HG02938 (cell line): ENCODE data around the gene NELFCD.

ENCODE experiments used
- ATAC-seq: cut with Tn5 transposase; IDR thresholded peaks from one replicate; pipeline ENCODE4 v1.9.1; 2021; ENCODE audit warnings: mild to moderate bottlenecking, moderate library complexity; ENCODE audit not compliant: unreplicated experiment

Gene NELFCD

GRCh38 chr20:58993332-58994248 lies 12.5 kb downstream of the NELFCD start:
- ATAC-seq = peak; percentile 53

- no peak for ATAC-seq
These were observed 13.5 kb downstream of the NELFCD start for GRCh38 chr20:58994390-58995159.

DNA sequence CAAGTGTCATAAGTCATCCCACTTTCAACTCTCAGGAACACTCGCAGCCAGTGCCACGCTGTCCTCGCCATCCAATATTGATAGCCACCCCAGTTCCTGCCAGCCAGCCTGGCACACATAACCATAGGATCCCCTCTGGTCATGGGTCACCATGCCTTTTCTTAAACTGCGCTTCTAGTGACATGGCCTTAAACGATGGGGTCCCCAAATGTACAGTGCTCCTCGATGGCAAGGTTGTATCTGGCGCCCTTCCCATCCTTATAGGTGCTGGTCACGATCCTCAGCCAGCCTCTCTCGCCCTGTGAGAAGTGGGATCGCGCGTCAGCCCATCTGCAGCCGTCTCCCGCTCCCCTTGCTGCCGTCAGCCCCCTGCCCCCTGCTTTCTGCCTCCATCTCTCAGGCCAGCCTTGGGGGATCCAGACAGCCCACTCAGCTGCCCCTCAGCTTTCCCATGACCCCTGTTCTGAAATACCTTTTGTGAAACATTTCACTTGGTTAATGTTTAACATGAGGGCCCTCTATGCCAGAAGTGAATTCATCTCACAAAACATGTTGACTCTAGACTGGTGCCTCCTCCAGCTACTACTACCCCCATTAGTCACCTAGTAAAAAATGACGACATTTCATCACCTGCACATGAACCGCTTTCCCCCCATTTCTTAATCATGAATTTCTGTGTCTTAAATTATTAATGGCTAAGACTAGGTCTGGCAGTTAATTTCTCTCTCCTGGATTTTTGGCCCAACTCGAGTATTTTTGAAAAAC lies 14.6 kb downstream of the NELFCD start:
- ATAC-seq = no peak

DNA sequence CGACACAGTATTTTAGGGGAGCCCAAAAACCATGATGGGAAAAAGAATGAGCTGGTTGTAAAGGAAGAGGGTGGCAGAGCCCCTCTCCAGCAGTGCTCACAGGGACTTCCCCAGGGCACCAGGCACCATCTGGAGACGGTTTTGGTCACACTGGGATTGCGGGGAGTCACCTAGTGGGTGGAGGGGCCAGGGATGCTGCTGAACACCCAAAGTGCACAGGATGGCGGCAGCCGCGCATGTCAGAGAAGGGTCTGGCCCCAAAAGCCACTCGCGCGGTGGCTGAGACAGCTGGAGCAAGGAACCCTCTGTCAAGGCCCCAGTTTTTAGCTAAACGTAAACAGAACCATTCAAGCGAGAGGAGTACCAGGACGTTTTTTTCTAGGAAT lies 15.2 kb downstream of the NELFCD start:
- ATAC-seq = no peak

- ATAC-seq = no peak
These were observed 16.2 kb downstream of the NELFCD start for GRCh38 chr20:58997141-58997770.

GRCh38 chr20:58998656-58999055 lies 17.6 kb downstream of the NELFCD start:
- ATAC-seq = no peak

DNA sequence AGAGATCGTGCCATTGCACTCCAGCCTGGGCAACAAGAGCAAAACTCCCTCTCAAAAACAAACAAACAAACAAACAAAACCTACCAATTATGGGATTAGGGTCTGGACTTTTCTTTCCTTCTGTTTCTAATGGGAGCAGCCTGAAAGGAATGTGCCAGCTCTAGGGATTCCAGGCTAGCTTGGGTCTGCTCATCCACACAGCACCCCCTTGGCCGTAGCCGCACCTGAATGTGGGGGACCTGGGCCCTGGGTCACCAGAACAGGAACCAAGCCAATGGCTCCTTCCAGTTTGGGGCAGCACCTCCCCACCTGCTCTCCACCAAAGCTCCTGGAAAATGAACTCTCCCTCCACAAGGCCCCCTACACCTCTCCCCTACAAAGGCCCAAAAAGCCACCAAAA lies 19.3 kb downstream of the NELFCD start:
- ATAC-seq = no peak

GRCh38 chr20:59001068-59001448 lies 20.0 kb downstream of the NELFCD start:
- no peak for ATAC-seq

GRCh38 chr20:59001449-59002171 lies 20.6 kb downstream of the NELFCD start:
- ATAC-seq = no peak

DNA sequence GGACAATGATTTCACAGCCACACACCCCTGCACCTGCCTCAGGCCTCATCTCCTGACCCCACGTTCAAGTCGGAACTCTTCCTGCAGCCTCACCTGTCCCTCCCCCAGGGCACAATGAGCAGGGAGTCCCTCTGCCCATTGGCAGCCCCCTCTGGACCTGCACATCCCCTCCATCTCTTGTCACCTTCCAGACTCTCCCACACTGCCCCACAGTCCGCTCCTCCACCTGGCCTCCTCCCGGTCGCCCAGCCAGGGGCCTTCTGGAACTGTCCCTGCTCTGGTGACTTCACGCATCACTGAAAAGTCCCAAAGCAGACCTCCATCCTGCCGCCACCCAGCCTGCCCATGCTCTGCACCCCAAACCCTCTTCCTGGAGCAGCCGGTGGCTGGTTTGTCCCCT lies 21.3 kb downstream of the NELFCD start:
- ATAC-seq = no peak

- ATAC-seq = no peak
These were observed 21.9 kb downstream of the NELFCD start for GRCh38 chr20:59002874-59003399.

DNA sequence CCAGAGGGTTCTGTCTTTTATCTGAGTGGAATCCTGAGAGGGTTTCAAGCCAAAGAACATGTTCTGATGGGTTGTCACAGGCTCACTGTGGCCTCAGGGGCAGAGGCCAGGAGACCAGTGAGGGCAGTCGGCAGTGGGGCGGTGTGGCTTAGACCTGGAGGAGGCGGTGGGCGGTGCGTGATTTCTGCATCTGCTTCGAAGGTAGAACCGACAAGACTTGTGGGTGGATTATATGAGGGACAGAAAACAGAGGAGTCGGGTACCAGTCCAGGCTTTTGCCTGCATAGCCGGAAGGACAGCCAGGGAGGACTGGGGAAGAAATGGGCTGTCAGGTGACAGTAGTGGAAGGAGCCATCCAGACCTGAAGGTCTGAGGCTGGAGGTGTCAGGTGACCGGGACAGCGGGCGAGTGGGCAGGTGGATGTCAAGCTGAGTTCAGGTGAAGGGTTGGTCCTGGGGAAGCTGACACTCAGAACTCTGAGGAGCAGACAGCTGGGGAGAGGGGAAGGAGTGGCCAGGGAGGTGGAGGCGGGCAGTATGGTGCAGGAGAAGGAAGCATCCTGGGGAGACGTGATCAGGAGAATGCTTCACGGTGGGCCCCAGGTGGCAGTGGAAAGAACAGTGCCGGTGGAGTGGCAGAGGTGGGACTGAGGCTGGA lies 22.9 kb downstream of the NELFCD start:
- no peak for ATAC-seq

DNA sequence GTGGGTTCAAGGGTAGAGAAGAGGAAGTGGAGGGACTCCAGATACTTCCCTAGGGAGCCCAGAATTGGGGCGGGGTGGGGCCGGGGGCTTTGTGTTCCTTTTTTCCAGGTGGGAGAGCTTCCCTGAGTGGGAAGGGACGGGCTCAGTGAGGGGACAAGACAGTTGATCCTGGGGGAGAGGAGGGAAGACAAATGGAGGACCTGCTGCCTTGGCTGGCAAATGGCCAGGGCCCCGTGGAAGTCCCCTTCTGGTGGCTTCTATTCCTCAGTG lies 23.4 kb downstream of the NELFCD start:
- no peak for ATAC-seq

DNA sequence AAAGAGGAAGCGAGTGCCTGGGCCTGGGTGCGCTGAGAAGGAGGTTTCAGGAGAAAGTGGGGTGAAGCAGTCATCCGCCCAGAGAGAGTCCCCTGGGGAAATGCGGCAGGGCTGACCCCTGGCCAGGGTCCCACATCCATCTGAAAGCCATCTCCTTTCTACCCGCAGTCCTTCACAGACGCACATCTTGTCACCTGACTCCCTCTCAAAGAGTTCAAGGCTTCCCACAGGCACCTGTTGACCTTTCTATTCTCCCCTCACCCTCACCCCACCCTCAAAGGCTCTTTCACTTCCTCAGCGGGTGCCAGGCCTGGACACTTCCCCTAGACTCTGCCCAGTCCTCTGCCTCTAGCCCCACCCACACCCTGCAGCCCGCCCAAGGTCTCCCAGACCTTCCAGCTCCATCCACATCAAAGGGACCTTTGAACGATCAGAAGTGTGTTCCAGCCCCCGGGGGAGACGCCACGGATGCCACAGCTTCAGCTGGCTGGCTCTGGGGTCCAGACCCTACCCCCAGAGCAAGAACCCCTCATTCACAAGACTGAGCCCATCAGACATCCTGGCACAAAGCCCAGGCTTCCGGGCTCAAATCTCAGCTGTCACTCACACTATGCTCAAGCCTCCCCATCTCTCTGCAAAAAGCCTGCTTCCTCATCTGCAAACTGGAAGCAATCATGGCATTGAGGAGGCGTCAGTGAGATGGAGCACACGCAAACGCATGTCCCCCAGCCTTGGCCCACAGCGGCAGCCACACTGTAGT lies 23.9 kb downstream of the NELFCD start:
- ATAC-seq = peak; percentile 58

DNA sequence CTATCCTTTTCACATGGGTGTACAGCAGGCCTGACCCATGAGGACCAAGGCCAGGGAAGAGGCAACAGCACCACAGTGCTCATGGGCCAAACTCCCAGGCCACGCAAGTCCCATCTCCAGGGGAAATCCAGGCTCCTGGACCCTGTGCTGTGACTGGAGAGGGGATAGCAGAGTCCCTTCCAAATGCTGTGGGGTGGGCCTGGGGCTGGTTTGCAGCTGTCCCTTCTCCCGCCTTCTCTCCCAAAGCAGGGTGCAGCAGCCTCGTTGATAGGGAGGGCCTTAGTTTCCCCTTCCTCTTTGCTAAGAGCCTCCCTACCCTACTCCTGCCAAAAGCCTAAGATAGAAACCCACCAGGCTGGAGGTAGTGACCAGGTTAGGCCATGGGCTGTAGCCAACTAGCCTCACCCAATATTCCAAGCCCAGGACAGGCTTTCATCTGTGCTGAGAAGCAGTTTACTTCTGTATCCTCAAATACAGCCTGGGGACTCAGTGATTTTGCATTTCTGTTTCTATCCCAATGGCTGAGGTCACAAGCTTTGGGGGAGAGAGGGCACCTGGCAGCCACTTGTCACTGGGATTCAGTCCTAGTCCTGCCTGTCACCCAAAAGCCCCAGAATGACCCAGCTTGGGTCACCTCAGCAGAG lies 24.6 kb downstream of the NELFCD start:
- no peak for ATAC-seq

- no peak for ATAC-seq
These were observed 25.3 kb downstream of the NELFCD start for GRCh38 chr20:59006167-59006863.

GRCh38 chr20:59006864-59007664 lies 26.0 kb downstream of the NELFCD start, which contains the start of gene CTSZ:
TSS of gene CTSZ (minus strand) at chr20:59007254. CDS start at chr20:59007128, 126 bp downstream.
- ATAC-seq = no peak
